Mesothelial cell of epicardium (in vitro differentiated cells): ENCODE data around the gene AASDH. TPM values are rescaled to one million over a fixed set of nuclear protein-coding genes. Genes with fewer than 3 reads are reported as not detected.

Experiments used
- DNase-seq, 2 experiments: peaks; one replicate each; pipeline ENCODE4 v3.0.0; 2021; ENCODE audit warnings: low spot score in 2 of 2; ENCODE audit not compliant: unreplicated experiment in 2 of 2
- H3K27ac Mint-ChIP-seq: 2 replicates; pipeline ENCODE4 v1.8.0; 2021; ENCODE audit warnings: mixed read lengths
- H3K27me3 Mint-ChIP-seq: 2 replicates; pipeline ENCODE4 v1.8.0; 2021; ENCODE audit warnings: low read depth, mixed read lengths
- H3K36me3 Mint-ChIP-seq: 2 replicates; pipeline ENCODE4 v1.8.0; 2021; ENCODE audit warnings: mixed read lengths
- H3K4me1 Mint-ChIP-seq: 2 replicates; pipeline ENCODE4 v1.8.0; 2021; ENCODE audit warnings: mixed read lengths
- H3K4me3 Mint-ChIP-seq: 2 replicates; pipeline ENCODE4 v1.8.0; 2021; ENCODE audit warnings: mild to moderate bottlenecking, moderate library complexity, mixed read lengths
- H3K9me3 Mint-ChIP-seq: 2 replicates; pipeline ENCODE4 v1.8.0; 2021; ENCODE audit warnings: mixed read lengths
- total RNA-seq: library from RNA; stranded (reverse); gene quantifications from 3 replicates; pipeline ENCODE4 v1.2.1, GENCODE V29; 2021
- TF ChIP-seq, protein P1 (sequence below): fragments of 200-600 bp; sonication (generic); IDR thresholded peaks from one replicate; pipeline ENCODE4 v1.5.0; 2021; ENCODE audit warnings: antibody characterized with exemption; ENCODE audit not compliant: unreplicated experiment

Gene AASDH
- total RNA-seq, 1 donor from 2014 or later: 21.9 TPM

DNA sequence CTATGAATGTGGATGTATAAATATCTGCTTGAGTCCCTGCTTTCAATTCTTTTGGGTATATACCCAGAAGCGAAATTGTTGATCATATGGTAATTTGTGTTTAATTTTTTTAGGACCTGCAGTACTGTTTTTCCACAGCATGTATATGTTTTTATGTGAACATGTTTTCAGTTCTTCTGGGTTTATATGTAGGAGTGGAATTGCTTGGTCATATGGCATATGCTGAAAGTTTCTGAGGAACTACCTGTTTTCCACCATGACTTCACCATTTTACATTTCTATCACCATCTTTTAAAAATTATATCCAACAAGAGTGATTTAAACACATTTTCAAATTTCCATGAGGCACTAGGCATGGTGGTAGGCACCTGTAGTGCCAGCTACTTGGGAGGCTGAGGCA is 39.9 kb upstream of the AASDH start:
- Mint-ChIP-seq H3K27ac (no peak overlapping the region), H3K4me3 (no peak overlapping the region)

DNA sequence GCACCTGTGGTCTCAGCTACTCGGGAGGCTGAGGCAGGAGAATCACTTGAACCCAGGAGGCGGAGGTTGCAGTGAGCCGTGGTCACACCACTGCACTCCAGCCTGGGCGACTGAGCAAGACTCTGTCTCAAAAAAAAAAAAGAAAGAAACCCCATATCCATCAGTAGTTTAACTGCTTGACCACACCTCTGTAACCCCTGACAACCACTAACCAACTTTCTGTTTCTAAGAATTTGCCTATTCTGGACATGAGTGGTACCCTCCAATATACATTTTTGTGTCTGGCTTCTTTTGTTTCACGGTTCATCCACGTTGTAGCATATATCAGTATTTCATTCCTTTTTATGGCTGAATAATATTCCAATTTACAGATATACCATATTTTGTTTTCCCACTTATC is 39.0 kb upstream of the AASDH start:
- Mint-ChIP-seq H3K9me3 (peaks cover 5% of the 10 kb centered on the region), H3K27ac (no peak overlapping the region), H3K36me3 (peaks cover 6% of the 10 kb centered on the region), H3K4me1 (peaks cover 10% of the 10 kb centered on the region), H3K27me3 (no peaks in the 10 kb centered on the region), H3K4me3 (no peak overlapping the region)
- TF ChIP-seq, protein P1, sequence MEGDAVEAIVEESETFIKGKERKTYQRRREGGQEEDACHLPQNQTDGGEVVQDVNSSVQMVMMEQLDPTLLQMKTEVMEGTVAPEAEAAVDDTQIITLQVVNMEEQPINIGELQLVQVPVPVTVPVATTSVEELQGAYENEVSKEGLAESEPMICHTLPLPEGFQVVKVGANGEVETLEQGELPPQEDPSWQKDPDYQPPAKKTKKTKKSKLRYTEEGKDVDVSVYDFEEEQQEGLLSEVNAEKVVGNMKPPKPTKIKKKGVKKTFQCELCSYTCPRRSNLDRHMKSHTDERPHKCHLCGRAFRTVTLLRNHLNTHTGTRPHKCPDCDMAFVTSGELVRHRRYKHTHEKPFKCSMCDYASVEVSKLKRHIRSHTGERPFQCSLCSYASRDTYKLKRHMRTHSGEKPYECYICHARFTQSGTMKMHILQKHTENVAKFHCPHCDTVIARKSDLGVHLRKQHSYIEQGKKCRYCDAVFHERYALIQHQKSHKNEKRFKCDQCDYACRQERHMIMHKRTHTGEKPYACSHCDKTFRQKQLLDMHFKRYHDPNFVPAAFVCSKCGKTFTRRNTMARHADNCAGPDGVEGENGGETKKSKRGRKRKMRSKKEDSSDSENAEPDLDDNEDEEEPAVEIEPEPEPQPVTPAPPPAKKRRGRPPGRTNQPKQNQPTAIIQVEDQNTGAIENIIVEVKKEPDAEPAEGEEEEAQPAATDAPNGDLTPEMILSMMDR: no peak
- DNase-seq: no peak

More for the DNA sequence above, 39.9 kb upstream of the AASDH start:
- Mint-ChIP-seq H3K36me3 (peaks cover 6% of the 10 kb centered on the region), H3K4me1 (peaks cover 16% of the 10 kb centered on the region), H3K9me3 (peaks cover 5% of the 10 kb centered on the region), H3K27me3 (no peaks in the 10 kb centered on the region)
- no peak for DNase-seq
- TF ChIP-seq, protein P1: no peak

DNA sequence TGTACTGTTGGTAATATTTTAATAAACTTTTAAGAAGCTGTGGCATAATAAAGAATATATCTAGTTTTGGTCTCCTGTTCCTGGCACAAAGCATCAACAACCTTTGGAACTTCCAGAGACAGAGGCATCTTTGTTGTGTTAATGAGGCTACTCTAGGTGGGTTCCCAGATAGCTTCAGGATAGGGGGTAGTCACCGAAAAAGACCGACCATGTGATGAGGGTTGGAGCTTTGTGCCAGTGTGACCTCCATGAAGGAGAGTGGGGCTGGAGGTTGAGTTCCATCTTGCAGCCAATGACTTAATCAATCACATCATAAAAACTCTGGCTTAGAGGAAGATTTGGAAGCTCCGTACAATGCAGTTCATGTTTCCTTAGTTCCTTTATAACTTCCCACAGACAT is 38.2 kb upstream of the AASDH start:
- no peak for DNase-seq
- Mint-ChIP-seq H3K27me3 (no peaks in the 10 kb centered on the region), H3K9me3 (peaks cover 5% of the 10 kb centered on the region), H3K4me1 (peaks cover 8% of the 10 kb centered on the region), H3K36me3 (peaks cover 6% of the 10 kb centered on the region), H3K27ac (no peak overlapping the region), H3K4me3 (no peak overlapping the region)
- TF ChIP-seq, protein P1: no peak

DNA sequence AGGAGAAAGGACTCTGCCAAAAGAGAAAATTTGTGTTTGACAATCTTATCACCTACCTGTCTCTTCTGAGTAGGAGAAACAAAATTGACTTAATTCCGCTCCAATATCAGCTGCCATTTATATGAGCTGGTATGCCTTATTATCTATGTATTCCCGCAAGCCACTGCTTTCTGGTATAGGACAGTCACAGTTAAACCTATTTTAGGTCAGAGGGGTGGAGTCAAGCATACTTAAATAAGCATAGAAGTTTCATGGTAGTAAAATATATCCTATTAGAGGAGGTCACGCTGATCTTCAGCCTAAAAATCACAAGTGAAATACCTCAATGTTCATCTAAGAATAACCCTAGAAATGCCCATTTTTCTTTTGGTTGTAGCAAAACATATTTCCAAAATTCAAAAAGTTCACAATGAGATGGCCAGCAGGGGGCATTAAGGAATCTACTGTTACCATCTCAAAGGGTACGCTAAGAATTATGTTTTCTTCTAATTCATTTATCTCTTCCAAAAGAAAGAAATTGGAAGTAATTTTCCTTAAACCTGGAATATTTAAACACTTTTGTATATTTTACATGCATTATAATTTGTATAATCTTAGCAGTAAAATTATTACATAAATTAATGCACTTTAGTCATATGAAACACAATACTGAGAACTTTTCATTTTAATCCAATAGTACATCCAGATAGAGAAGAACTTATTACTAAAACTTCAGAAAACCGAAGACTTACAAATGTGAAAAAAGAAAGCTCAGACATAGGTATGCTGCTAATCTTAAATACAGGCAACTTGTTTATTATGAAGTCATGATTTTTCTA is 37.6 kb upstream of the AASDH start:
- Mint-ChIP-seq H3K4me1 (peaks cover 8% of the 10 kb centered on the region), H3K9me3 (peaks cover 5% of the 10 kb centered on the region), H3K27me3 (no peaks in the 10 kb centered on the region), H3K36me3 (peaks cover 6% of the 10 kb centered on the region), H3K27ac (no peak overlapping the region), H3K4me3 (no peak overlapping the region)
- TF ChIP-seq, protein P1: peak; percentile 77
- no peak for DNase-seq

DNA sequence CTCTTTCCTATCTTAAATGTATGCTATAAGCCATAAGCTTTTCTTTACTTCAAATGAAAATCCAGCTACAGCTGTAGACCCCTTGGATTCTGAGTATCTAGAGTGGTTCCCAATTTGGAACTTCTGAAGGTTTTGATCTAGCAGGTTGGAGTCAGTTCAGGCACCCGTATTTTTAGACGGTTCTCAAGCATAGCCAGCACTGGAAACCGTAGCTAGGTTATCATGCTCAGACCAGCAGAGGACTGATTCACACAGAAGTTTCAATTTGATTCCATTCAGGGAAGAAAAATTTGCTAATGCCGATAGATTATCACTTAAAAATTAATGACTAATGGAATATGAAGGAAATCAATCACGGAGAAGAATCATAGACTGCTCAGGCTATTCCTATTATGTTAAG is 36.9 kb upstream of the AASDH start:
- TF ChIP-seq, protein P1: no peak
- no peak overlapping the region for H3K27ac Mint-ChIP-seq
- no peak overlapping the region for H3K4me3 Mint-ChIP-seq
- peaks cover 5% of the 10 kb centered on the region for H3K9me3 Mint-ChIP-seq
- peaks cover 8% of the 10 kb centered on the region for H3K4me1 Mint-ChIP-seq
- peaks cover 6% of the 10 kb centered on the region for H3K36me3 Mint-ChIP-seq
- no peak for DNase-seq
- H3K27me3 Mint-ChIP-seq: no peaks in the 10 kb centered on the region
